ENCODE data around the gene GARIN3. TPM values are rescaled to one million over a fixed set of nuclear protein-coding genes. Genes with fewer than 3 reads are reported as not detected.

GARIN3 gene
- total RNA-seq, 4 donors from 2014 or later, result not detected

DNA sequence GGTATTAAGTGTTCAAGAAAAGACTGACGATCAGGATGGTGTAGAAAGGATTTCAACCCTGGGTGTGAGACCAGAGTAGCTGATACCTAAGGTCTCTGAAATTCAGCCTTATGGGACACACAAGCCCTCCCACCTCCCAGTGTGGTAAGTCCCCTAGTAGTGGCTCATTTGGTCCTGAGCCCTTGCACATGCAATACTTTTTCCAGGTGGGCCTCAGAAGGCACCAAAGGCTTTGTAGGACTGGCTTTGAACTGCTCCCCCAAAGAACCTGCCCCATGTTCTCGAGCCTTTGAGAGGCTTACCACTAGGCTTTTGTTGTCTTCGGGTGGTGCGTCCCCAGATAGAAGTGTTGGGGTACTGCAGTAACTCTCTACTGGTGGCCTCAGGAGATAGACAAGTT, 803 bp downstream of the GARIN3 start:
- no peaks in the 10 kb centered on the region for H3K36me3 ChIP-seq
- H3K4me1 ChIP-seq, result no peaks in the 10 kb centered on the region
- H3K27ac ChIP-seq, result no peak overlapping the region
- TF ChIP-seq, protein P1, sequence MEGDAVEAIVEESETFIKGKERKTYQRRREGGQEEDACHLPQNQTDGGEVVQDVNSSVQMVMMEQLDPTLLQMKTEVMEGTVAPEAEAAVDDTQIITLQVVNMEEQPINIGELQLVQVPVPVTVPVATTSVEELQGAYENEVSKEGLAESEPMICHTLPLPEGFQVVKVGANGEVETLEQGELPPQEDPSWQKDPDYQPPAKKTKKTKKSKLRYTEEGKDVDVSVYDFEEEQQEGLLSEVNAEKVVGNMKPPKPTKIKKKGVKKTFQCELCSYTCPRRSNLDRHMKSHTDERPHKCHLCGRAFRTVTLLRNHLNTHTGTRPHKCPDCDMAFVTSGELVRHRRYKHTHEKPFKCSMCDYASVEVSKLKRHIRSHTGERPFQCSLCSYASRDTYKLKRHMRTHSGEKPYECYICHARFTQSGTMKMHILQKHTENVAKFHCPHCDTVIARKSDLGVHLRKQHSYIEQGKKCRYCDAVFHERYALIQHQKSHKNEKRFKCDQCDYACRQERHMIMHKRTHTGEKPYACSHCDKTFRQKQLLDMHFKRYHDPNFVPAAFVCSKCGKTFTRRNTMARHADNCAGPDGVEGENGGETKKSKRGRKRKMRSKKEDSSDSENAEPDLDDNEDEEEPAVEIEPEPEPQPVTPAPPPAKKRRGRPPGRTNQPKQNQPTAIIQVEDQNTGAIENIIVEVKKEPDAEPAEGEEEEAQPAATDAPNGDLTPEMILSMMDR (IDR thresholded peaks at IDR 0.05), result no peak
- TF ChIP-seq POLR2A (IDR thresholded peaks at IDR 0.05), result no peak
- intact Hi-C loops (cut with DNase I; ENCODE audit: low total_unique reads), result no loop called here
- H3K27me3 ChIP-seq, result no peaks in the 10 kb centered on the region
- H3K9me3 ChIP-seq, result no peaks in the 10 kb centered on the region
- no peak for DNase-seq
- no peak overlapping the region for H3K4me3 ChIP-seq

DNA sequence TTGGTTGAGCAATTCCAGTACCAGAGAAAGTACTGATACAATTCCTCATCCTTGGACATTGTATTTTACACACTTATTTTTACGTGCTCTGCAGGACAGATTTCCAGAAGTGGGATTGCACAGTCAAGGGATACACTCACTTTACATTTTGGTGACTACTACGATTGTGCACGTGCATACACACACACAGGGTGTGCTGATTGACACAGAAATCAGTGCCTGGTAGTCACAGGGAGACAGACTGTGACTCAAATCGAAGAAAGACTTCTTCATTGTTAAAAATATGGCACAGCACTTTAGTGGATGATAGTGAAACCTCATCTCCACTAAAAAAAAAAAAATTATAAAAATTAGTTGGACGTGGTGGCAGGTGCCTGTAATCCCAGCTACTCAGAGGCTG, 1.5 kb downstream of the GARIN3 start:
- intact Hi-C loops (cut with DNase I; ENCODE audit: low total_unique reads), result no loop called here
- TF ChIP-seq POLR2A (IDR thresholded peaks at IDR 0.05), result no peak
- TF ChIP-seq, protein P1 (IDR thresholded peaks at IDR 0.05), result no peak
- Histone ChIP-seq H3K27me3 (no peaks in the 10 kb centered on the region), H3K4me1 (no peaks in the 10 kb centered on the region), H3K9me3 (no peaks in the 10 kb centered on the region), H3K27ac (no peak overlapping the region), H3K4me3 (no peak overlapping the region), H3K36me3 (no peaks in the 10 kb centered on the region)
- no peak for DNase-seq

DNA sequence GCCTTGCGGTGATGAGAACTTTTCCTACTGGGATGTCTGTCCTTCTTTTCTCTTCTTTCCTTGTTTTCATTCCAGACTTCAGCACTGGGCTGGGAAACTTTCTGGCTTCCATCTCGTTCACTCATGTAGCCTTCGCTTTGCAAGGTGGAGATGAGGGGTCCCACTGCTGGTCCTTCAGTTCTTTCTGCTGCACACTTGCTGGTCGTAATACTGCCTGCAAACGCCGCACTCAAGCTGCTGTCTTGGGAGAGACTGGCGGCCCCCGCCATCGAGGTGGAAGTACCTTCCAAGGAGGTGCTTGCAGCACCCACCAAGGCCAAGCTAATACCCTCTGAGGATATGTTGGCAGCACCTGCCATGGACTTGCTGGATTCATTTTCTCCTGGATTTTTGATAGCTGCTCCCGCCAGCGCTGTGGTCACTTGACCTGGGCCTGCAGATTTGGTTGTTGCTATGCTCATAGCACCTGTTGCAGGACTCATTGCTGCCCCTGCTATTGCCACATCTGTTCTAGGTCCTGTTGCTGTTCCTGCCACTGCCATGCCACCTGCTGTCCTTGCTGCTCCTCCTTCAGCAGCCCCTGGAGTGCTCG, 3.0 kb downstream of the GARIN3 start:
- no peaks in the 10 kb centered on the region for H3K4me1 ChIP-seq
- H3K36me3 ChIP-seq, result no peaks in the 10 kb centered on the region
- DNase-seq, result no peak
- no peaks in the 10 kb centered on the region for H3K9me3 ChIP-seq
- no peaks in the 10 kb centered on the region for H3K27me3 ChIP-seq
- no peak overlapping the region for H3K27ac ChIP-seq
- TF ChIP-seq, protein P1 (IDR thresholded peaks at IDR 0.05), result no peak
- no peak for TF ChIP-seq POLR2A (IDR thresholded peaks at IDR 0.05)
- H3K4me3 ChIP-seq, result no peak overlapping the region
- intact Hi-C loops (cut with DNase I; ENCODE audit: low total_unique reads), result no loop called here

- Histone ChIP-seq H3K4me3 (no peak overlapping the region), H3K4me1 (no peaks in the 10 kb centered on the region), H3K27ac (no peak overlapping the region), H3K9me3 (no peaks in the 10 kb centered on the region), H3K36me3 (no peaks in the 10 kb centered on the region), H3K27me3 (no peaks in the 10 kb centered on the region)
- intact Hi-C loops (cut with DNase I; ENCODE audit: low total_unique reads), result no loop called here
- TF ChIP-seq POLR2A (IDR thresholded peaks at IDR 0.05), result no peak
- TF ChIP-seq, protein P1 (IDR thresholded peaks at IDR 0.05), result no peak
- no peak for DNase-seq
These were observed 4.1 kb downstream of the GARIN3 start for GRCh38 chr5:157161996-157162395.

DNA sequence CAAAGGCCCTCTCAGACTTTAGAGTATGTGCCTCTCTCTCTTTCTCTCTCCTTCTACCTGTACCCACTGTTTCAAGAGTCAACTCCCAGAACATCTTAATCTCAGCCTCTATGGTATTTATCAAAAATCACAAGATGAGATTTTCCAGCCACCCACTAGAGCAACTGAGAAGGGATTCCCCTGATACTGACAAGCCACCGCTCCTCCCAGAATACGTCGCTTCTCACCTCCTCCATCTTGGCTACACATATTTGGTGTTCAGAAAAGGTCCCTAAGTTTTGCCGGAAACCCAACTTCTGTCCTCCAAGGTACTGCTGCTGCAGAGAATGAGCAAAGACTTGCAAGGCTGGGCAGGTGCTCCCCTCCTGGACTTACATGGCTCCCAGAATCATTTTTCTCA, 6.1 kb downstream of the GARIN3 start:
- H3K4me1 ChIP-seq, result no peaks in the 10 kb centered on the region
- intact Hi-C loops (cut with DNase I; ENCODE audit: low total_unique reads), result no loop called here
- no peaks in the 10 kb centered on the region for H3K36me3 ChIP-seq
- TF ChIP-seq POLR2A (IDR thresholded peaks at IDR 0.05), result no peak
- TF ChIP-seq, protein P1 (IDR thresholded peaks at IDR 0.05), result no peak
- no peak for DNase-seq
- no peak overlapping the region for H3K27ac ChIP-seq
- H3K4me3 ChIP-seq, result no peak overlapping the region
- H3K27me3 ChIP-seq, result no peaks in the 10 kb centered on the region
- no peaks in the 10 kb centered on the region for H3K9me3 ChIP-seq
